GM12892 (cell line): ENCODE results near the gene STX7.

Experiments used
- POLR2A ChIP-seq: IDR thresholded peaks from 2 replicates; pipeline ENCODE4 v1.6.1; 2011; ENCODE audit warnings: low read depth, low read length, control low read depth
- POLR2AphosphoS5 ChIP-seq: IDR thresholded peaks from 2 replicates; pipeline ENCODE4 v1.6.1; 2011; ENCODE audit warnings: low read depth, low read length, control low read depth
- TAF1 ChIP-seq: IDR thresholded peaks from 2 replicates; pipeline ENCODE4 v1.6.1; 2011; ENCODE audit warnings: low read depth, mild to moderate bottlenecking, control low read depth, low read length, borderline replicate concordance

DNA sequence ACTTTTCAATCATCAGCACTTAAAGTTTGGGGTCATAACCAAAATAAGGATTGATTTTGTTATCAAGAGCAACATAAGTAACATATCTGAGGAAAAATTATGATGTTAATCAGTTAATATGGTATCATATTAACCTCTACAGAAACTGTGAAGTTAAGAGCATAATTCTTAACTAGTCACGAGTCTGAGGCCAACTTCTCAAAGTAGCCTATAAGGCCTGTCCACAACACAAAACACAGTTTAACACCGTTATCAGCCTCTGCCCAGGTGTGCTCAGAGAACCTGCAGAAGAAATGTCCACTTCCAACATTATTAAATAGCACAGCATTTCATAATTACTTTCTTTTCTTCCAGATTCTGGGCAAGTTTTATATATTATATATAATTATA, 1.1 kb downstream of the STX7 start:
- no peak for TF ChIP-seq POLR2A
- no peak for TF ChIP-seq POLR2AphosphoS5
- no peak for TF ChIP-seq TAF1
